Neural cell (in vitro differentiated cells): ENCODE results near the gene FMN2. TPM values are rescaled to one million over a fixed set of nuclear protein-coding genes. Genes with fewer than 3 reads are reported as not detected.
"Not testable (repeated sequence)": the region's sequence is repeated elsewhere in the genome, so short reads cannot be mapped to it uniquely, and the experiment has no call there.

Source experiments
- H2AFZ ChIP-seq: fragments of 200-600, 300-800 bp; sonication (generic), shearing (Covaris generic); 2 replicates; pipeline ENCODE4 v1.6.0; 2014; ENCODE audit warnings: low read depth, mild to moderate bottlenecking, antibody characterized with exemption, low read length, moderate library complexity
- H3F3A ChIP-seq: fragments of 200-600 bp; shearing (Covaris generic); 2 replicates; pipeline ENCODE4 v1.6.1; 2016; ENCODE audit warnings: mild to moderate bottlenecking, moderate library complexity, mixed read lengths, antibody characterized with exemption, low read length; ENCODE audit not compliant: insufficient read depth, poor library complexity, severe bottlenecking
- H3K27ac ChIP-seq: fragments of 200-600, 300-800 bp; sonication (generic), shearing (Covaris generic); 2 replicates; pipeline ENCODE4 v1.5.1; 2014; ENCODE audit warnings: mild to moderate bottlenecking, low read length, moderate library complexity
- H3K27me3 ChIP-seq: fragments of 300-800, 200-600 bp; sonication (generic), shearing (Covaris generic); 2 replicates; pipeline ENCODE4 v1.6.0; 2014; ENCODE audit warnings: mild to moderate bottlenecking, low read depth, low read length, moderate library complexity; ENCODE audit not compliant: insufficient read depth
- H3K36me3 ChIP-seq: fragments of 300-800, 200-600 bp; sonication (generic), shearing (Covaris generic); 2 replicates; pipeline ENCODE4 v1.5.1; 2014; ENCODE audit warnings: mild to moderate bottlenecking, antibody characterized with exemption, low read length, moderate library complexity; ENCODE audit not compliant: insufficient read depth
- H3K4me2 ChIP-seq: fragments of 300-800, 200-600 bp; sonication (generic), shearing (Covaris generic); 2 replicates; pipeline ENCODE4 v1.6.0; 2014; ENCODE audit warnings: mild to moderate bottlenecking, low read length
- H3K4me3 ChIP-seq: fragments of 300-800, 200-600 bp; sonication (generic), shearing (Covaris generic); 2 replicates; pipeline ENCODE4 v1.5.1; 2014; ENCODE audit warnings: mild to moderate bottlenecking, low read length, moderate library complexity
- H3K79me2 ChIP-seq: fragments of 200-600 bp; shearing (Covaris generic); replicated peaks from 2 replicates; pipeline ENCODE4 v1.6.0; 2014; ENCODE audit warnings: mild to moderate bottlenecking, low read length, moderate library complexity; ENCODE audit not compliant: insufficient read depth
- H3K9ac ChIP-seq: fragments of 300-800, 200-600 bp; sonication (generic), shearing (Covaris generic); 2 replicates; pipeline ENCODE4 v1.6.1; 2016; ENCODE audit warnings: mild to moderate bottlenecking, low read length, mixed read lengths
- H3K9me2 ChIP-seq: fragments of 200-600 bp; shearing (Covaris generic); 2 replicates; pipeline ENCODE4 v1.6.1; 2016; ENCODE audit warnings: mild to moderate bottlenecking, low read length, mixed read lengths; ENCODE audit not compliant: insufficient read depth
- H3K9me3 ChIP-seq: fragments of 200-600, 300-800 bp; sonication (generic), shearing (Covaris generic); 2 replicates; pipeline ENCODE4 v1.6.1; 2016; ENCODE audit warnings: mild to moderate bottlenecking, mixed run types, low read length, moderate library complexity, mixed read lengths
- H4K20me1 ChIP-seq: fragments of 200-600 bp; shearing (Covaris generic); 2 replicates; pipeline ENCODE4 v1.6.1; 2016; ENCODE audit warnings: mild to moderate bottlenecking, mixed run types; ENCODE audit not compliant: insufficient read depth
- CTCF ChIP-seq: fragments of 450-650 bp; IDR thresholded peaks from 2 replicates; pipeline ENCODE4 v1.5.1; 2014; ENCODE audit warnings: antibody characterized with exemption, mild to moderate bottlenecking, moderate library complexity; ENCODE audit not compliant: poor library complexity, severe bottlenecking
- EP300 ChIP-seq: fragments of 450-650 bp; conservative IDR thresholded peaks from 2 replicates; pipeline ENCODE4 v1.6.1; 2014; ENCODE audit warnings: antibody characterized with exemption, mild to moderate bottlenecking, moderate library complexity; ENCODE audit not compliant: poor library complexity, severe bottlenecking
- EZH2 ChIP-seq: fragments of 200-600, 300-800 bp; shearing (Covaris generic), sonication (generic); IDR thresholded peaks from 2 replicates; pipeline ENCODE4 v1.6.1; 2014; ENCODE audit warnings: antibody characterized with exemption, low read length, borderline replicate concordance, mild to moderate bottlenecking; ENCODE audit not compliant: insufficient read depth, poor library complexity, severe bottlenecking
- MXI1 ChIP-seq: fragments of 450-650 bp; conservative IDR thresholded peaks from 2 replicates; pipeline ENCODE4 v1.6.1; 2014; ENCODE audit warnings: antibody characterized with exemption, mild to moderate bottlenecking; ENCODE audit not compliant: poor library complexity, severe bottlenecking
- POLR2AphosphoS5 ChIP-seq: IDR thresholded peaks from 2 replicates; pipeline ENCODE4 v1.6.1; 2012
- RAD21 ChIP-seq: fragments of 450-650 bp; conservative IDR thresholded peaks from 2 replicates; pipeline ENCODE4 v1.6.1; 2014; ENCODE audit warnings: antibody characterized with exemption, mild to moderate bottlenecking, moderate library complexity
- REST ChIP-seq: IDR thresholded peaks from 2 replicates; pipeline ENCODE4 v1.6.1; 2012; ENCODE audit warnings: borderline replicate concordance
- SMC3 ChIP-seq: fragments of 450-650 bp; conservative IDR thresholded peaks from 2 replicates; pipeline ENCODE4 v1.6.1; 2014; ENCODE audit warnings: antibody characterized with exemption, mild to moderate bottlenecking, moderate library complexity; ENCODE audit not compliant: poor library complexity
- TAF1 ChIP-seq: IDR thresholded peaks from 2 replicates; pipeline ENCODE4 v1.6.1; 2012; ENCODE audit warnings: low read depth
- polyA plus RNA-seq: library from polyadenylated mRNA; depleted of rRNA; stranded (reverse); fragments of >200 nt; gene quantifications from 2 replicates; pipeline ENCODE4 v1.2.3, GENCODE V29; 2014

FMN2 gene
- polyA plus RNA-seq, 1 donor from 2014 or later = 23.9 TPM

- Histone ChIP-seq H2AFZ (no peak overlapping the region), H3F3A (no peaks in the 10 kb centered on the region), H3K9ac (no peak overlapping the region), H4K20me1 (no peaks in the 10 kb centered on the region), H3K9me2 (no peaks in the 10 kb centered on the region), H3K4me3 (no peak overlapping the region), H3K9me3 (no peaks in the 10 kb centered on the region), H3K27ac (no peak overlapping the region), H3K27me3 (no peaks in the 10 kb centered on the region), H3K36me3 (no peaks in the 10 kb centered on the region), H3K79me2 (no peaks in the 10 kb centered on the region), H3K4me2 (no peak overlapping the region)
- no peak for TF ChIP-seq RAD21
- TF ChIP-seq EP300 = no peak
- TF ChIP-seq REST = no peak
- TF ChIP-seq SMC3 = no peak
- TF ChIP-seq EZH2 = no peak
- no peak for TF ChIP-seq MXI1
- no peak for TF ChIP-seq TAF1
- TF ChIP-seq CTCF = no peak
- TF ChIP-seq POLR2AphosphoS5 = no peak
These were observed 231.3 kb downstream of the FMN2 start for GRCh38 chr1:240322943-240323342.

GRCh38 chr1:240328382-240328781 lies 236.7 kb downstream of the FMN2 start:
- not testable (repeated sequence) for H3K27me3 ChIP-seq, H2AFZ ChIP-seq, H3K36me3 ChIP-seq, H3K4me3 ChIP-seq, H3K27ac ChIP-seq, H3K79me2 ChIP-seq, H3K9me3 ChIP-seq, H3K4me2 ChIP-seq, H3K9ac ChIP-seq, H4K20me1 ChIP-seq, H3K9me2 ChIP-seq, H3F3A ChIP-seq

DNA sequence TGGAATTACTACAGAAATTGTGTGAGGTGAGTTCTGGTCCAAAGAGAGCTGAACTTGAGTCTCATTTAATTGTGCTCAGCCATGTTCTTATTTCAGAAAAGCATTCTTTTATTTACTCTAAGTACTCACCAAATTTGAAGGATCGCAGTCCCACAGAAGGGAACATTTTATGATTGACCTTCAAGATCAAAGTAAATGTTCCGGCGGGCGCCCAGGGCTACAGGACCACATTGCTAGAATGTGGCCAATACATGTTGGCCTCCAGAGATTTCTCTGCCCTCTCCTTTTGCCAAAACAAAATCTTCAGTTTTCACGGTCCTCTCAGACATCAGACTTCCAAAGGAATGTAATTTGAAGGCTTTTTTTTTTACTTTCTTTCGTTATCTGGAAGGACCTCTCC lies 237.8 kb downstream of the FMN2 start:
- no peaks in the 10 kb centered on the region for H3K9me3 ChIP-seq
- H4K20me1 ChIP-seq = no peaks in the 10 kb centered on the region
- H3K27ac ChIP-seq = no peak overlapping the region
- no peaks in the 10 kb centered on the region for H3K27me3 ChIP-seq
- H3K9me2 ChIP-seq = no peaks in the 10 kb centered on the region
- no peak overlapping the region for H3K9ac ChIP-seq
- no peaks in the 10 kb centered on the region for H3K36me3 ChIP-seq
- no peak overlapping the region for H2AFZ ChIP-seq
- no peaks in the 10 kb centered on the region for H3K79me2 ChIP-seq
- H3F3A ChIP-seq = no peaks in the 10 kb centered on the region
- no peak overlapping the region for H3K4me2 ChIP-seq
- H3K4me3 ChIP-seq = no peak overlapping the region
- TF ChIP-seq SMC3 (no peak), REST (no peak), MXI1 (no peak), EP300 (no peak), EZH2 (no peak), TAF1 (no peak), POLR2AphosphoS5 (no peak)
